Measurements from ENCODE around the gene TET1.
A peak's percentile ranks its signal among the peaks of the same experiment; 100 is the strongest.

Gene TET1

DNA sequence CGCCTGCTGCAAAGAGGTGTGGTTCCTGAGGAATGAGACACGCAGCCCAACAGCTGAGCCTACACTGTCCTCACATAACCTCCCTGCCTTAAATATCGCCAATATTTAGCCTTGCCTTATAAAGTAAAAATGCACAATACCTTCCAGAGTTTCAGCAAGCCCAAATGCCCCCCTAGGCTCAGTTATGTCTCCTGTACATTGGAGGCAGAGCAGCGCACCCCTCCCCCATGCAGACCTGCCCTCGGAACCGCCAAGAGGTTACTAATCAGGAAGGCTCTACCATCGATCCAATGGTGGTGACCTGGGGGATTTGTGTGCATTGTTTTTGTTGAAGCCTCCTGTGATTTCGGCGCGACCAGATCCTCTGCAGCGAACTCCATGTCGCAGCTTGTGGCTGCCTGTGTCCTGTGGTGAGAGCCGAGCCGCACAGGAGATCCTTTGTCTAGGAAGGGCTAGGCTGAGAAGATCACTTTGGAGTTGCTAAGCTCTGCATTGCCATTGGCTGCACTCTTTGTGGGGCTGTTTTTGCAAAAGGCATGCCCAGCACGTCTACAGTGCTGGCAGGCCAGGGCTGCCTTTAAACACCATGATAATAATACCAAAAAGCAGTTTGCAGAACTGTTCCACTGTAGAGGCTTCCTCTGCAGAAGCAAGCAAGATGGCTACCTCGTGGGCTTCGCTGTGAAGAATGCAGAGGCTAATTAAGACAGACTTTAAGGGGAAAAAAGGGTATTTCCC, 40.1 kb downstream of the TET1 start:
- peak overlapping the region in 1 of 2 experiments; percentile 58 for H3K27ac ChIP-seq (ENCODE audit: insufficient read depth in 1 of 2, low read depth in 1 of 2, low read length in 2 of 2, poor library complexity in 1 of 2, severe bottlenecking in 2 of 2)
- H3K4me1 ChIP-seq (ENCODE audit: control extremely low read depth in 1 of 4, control insufficient read depth in 4 of 4, insufficient read depth in 4 of 4, low read length in 3 of 4) = peaks cover 8 to 29% (median 20%) of the 10 kb centered on the region in 4 experiments
- POLR2A ChIA-PET = no interaction called here
- H3K9me3 ChIP-seq (ENCODE audit: control extremely low read depth in 1 of 5, control insufficient read depth in 4 of 5, insufficient read depth in 2 of 5, low read depth in 1 of 5, low read length in 4 of 5) = no peaks in the 10 kb centered on the region
- peak overlapping the region; percentile 39 to 93 (median 70) for H3K4me3 ChIP-seq (ENCODE audit: control insufficient read depth in 1 of 7, extremely low read depth in 1 of 7, insufficient read depth in 4 of 7, low read depth in 2 of 7, low read length in 6 of 7)
- H3K36me3 ChIP-seq (ENCODE audit: control insufficient read depth in 4 of 4, insufficient read depth in 4 of 4, low read length in 3 of 4) = peaks cover 0 to 2% (median 1%) of the 10 kb centered on the region in 4 experiments
- H3K27me3 ChIP-seq (replicated peaks in 2 of 5; ENCODE audit: control insufficient read depth in 4 of 5, insufficient read depth in 5 of 5, low read length in 4 of 5) = no peaks in the 10 kb centered on the region
- DNase-seq = peak; percentile 68 to 90 (median 85)
- WGBS (ENCODE audit: insufficient coverage) = 6% methylated on average over 17 of the region's 17 CpGs
- CTCF ChIA-PET = interaction anchor here (1.0 to 2.3 kb wide), 4 partner anchors 20 to 50 kb away, joined by 3 to 8 read pairs (median 4); partner anchors contain the start of gene TET1

DNA sequence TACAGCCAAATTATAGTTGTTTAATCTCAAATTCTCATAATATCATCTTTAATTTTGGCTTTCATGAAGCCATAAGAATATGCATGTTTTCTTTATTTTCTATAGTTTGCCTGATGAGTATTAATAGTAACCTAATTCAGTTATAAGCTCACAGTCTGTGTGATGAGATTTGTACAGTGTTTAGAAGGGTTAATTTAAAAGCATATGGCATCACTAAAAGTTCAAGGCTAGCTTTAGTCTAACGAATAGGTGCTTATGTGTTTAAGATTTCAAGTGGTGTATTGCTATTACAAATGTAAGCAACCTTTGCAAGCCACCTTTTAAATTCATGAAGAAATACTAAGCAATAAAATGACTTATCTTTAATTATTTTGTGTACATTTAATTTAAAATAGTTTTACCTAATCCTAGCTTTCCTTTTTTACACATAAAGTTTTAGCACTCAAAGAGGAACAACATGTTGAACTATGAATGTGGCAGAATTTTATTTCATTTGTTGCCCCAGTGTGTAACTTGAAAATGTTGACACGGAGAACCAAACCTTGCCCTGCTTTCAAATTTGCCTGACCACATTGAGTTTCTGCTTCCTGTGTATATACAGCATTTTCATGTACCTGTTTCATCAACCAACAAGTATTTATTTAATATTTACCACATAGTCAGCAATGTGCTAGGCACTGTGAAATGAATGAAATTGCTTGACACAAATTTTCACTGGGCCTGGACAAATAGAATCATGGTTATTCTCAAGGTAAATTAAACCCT, 41.5 kb downstream of the TET1 start:
- peak overlapping the region in 6 of 7 experiments; percentile 54 to 93 (median 73) for H3K4me3 ChIP-seq (ENCODE audit: control insufficient read depth in 1 of 7, extremely low read depth in 1 of 7, insufficient read depth in 4 of 7, low read depth in 2 of 7, low read length in 6 of 7)
- 38% methylated on average over 2 of the region's 2 CpGs for WGBS (ENCODE audit: insufficient coverage)
- ChIA-PET POLR2A (no interaction called here), CTCF (interaction anchor here (1.6 to 2.3 kb wide), 2 partner anchors 32 to 42 kb away, joined by 4 to 8 read pairs; partner anchors contain the start of gene TET1)
- H3K9me3 ChIP-seq (ENCODE audit: control extremely low read depth in 1 of 5, control insufficient read depth in 4 of 5, insufficient read depth in 2 of 5, low read depth in 1 of 5, low read length in 4 of 5) = no peaks in the 10 kb centered on the region
- DNase-seq = peak in 2 of 3 donors; percentile 6 to 9
- H3K36me3 ChIP-seq (ENCODE audit: control insufficient read depth in 4 of 4, insufficient read depth in 4 of 4, low read length in 3 of 4) = peaks cover 0 to 2% (median 1%) of the 10 kb centered on the region in 4 experiments
- H3K4me1 ChIP-seq (ENCODE audit: control extremely low read depth in 1 of 4, control insufficient read depth in 4 of 4, insufficient read depth in 4 of 4, low read length in 3 of 4) = peaks cover 8 to 29% (median 20%) of the 10 kb centered on the region in 4 experiments
- no peak overlapping the region for H3K27ac ChIP-seq (ENCODE audit: insufficient read depth in 1 of 2, low read depth in 1 of 2, low read length in 2 of 2, poor library complexity in 1 of 2, severe bottlenecking in 2 of 2)
- no peaks in the 10 kb centered on the region for H3K27me3 ChIP-seq (replicated peaks in 2 of 5; ENCODE audit: control insufficient read depth in 4 of 5, insufficient read depth in 5 of 5, low read length in 4 of 5)

DNA sequence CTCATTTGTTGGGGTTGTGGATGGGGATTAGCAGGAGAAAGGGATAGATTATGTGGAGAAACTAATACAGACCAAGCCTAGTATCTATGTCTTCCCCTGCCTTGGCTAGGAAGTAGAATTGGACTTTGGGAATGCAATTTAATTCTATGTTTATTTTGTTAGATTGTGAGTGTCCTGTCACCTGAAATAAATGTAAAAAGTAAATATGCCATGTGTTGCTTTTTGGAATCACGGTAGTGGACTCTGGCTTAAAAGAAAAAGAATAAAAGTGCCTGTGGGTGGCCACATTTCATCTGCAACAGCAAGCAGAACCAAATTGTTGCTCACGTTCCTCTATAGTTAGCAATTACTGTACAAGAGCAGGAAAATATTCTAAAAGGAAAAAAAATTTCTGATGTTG, 42.3 kb downstream of the TET1 start:
- POLR2A ChIA-PET = no interaction called here
- Histone ChIP-seq H3K4me1 (ENCODE audit: control extremely low read depth in 1 of 4, control insufficient read depth in 4 of 4, insufficient read depth in 4 of 4, low read length in 3 of 4) (peaks cover 8 to 29% (median 20%) of the 10 kb centered on the region in 4 experiments), H3K4me3 (ENCODE audit: control insufficient read depth in 1 of 7, extremely low read depth in 1 of 7, insufficient read depth in 4 of 7, low read depth in 2 of 7, low read length in 6 of 7) (peak overlapping the region in 1 of 7 experiments; percentile 21), H3K9me3 (ENCODE audit: control extremely low read depth in 1 of 5, control insufficient read depth in 4 of 5, insufficient read depth in 2 of 5, low read depth in 1 of 5, low read length in 4 of 5) (no peaks in the 10 kb centered on the region), H3K27ac (ENCODE audit: insufficient read depth in 1 of 2, low read depth in 1 of 2, low read length in 2 of 2, poor library complexity in 1 of 2, severe bottlenecking in 2 of 2) (no peak overlapping the region), H3K36me3 (ENCODE audit: control insufficient read depth in 4 of 4, insufficient read depth in 4 of 4, low read length in 3 of 4) (peaks cover 0 to 2% (median 1%) of the 10 kb centered on the region in 4 experiments), H3K27me3 (replicated peaks in 2 of 5; ENCODE audit: control insufficient read depth in 4 of 5, insufficient read depth in 5 of 5, low read length in 4 of 5) (no peaks in the 10 kb centered on the region)
- CTCF ChIA-PET = no interaction called here
- no peak for DNase-seq
- 100% methylated on average over 1 of the region's 2 CpGs for WGBS (ENCODE audit: insufficient coverage)

DNA sequence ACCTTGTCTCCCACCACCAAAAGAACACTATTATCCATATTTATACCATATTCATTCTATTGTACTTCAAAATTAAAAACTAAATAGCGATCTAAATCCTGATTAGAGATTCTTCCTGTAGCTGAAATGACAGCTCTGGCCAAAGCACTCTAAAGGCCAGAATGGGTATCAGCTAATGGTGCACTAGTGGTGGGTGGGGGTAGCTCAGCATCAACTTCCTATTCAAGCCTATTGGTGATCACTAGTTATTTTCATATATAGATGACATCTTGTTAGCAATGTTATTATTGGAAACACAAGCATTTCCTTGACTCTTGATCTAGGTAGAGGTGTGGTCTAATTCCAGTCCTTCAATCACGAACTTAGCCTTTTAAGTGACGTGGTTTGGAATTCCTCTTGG, 43.6 kb downstream of the TET1 start:
- ChIA-PET CTCF (interaction anchor here (1.0 kb wide), 1 partner anchor 55 kb away, joined by 4 read pairs; no protein-coding TSS in a partner anchor), POLR2A (no interaction called here)
- H3K36me3 ChIP-seq (ENCODE audit: control insufficient read depth in 4 of 4, insufficient read depth in 4 of 4, low read length in 3 of 4) = peaks cover 0 to 2% (median 1%) of the 10 kb centered on the region in 4 experiments
- no peak overlapping the region for H3K27ac ChIP-seq (ENCODE audit: insufficient read depth in 1 of 2, low read depth in 1 of 2, low read length in 2 of 2, poor library complexity in 1 of 2, severe bottlenecking in 2 of 2)
- WGBS (ENCODE audit: insufficient coverage) = 92% methylated on average over 2 of the region's 3 CpGs
- no peaks in the 10 kb centered on the region for H3K27me3 ChIP-seq (replicated peaks in 2 of 5; ENCODE audit: control insufficient read depth in 4 of 5, insufficient read depth in 5 of 5, low read length in 4 of 5)
- peaks cover 8 to 29% (median 20%) of the 10 kb centered on the region in 4 experiments for H3K4me1 ChIP-seq (ENCODE audit: control extremely low read depth in 1 of 4, control insufficient read depth in 4 of 4, insufficient read depth in 4 of 4, low read length in 3 of 4)
- peak in 2 of 3 donors; percentile 8 to 26 for DNase-seq
- H3K4me3 ChIP-seq (ENCODE audit: control insufficient read depth in 1 of 7, extremely low read depth in 1 of 7, insufficient read depth in 4 of 7, low read depth in 2 of 7, low read length in 6 of 7) = no peak overlapping the region
- H3K9me3 ChIP-seq (ENCODE audit: control extremely low read depth in 1 of 5, control insufficient read depth in 4 of 5, insufficient read depth in 2 of 5, low read depth in 1 of 5, low read length in 4 of 5) = no peaks in the 10 kb centered on the region

DNA sequence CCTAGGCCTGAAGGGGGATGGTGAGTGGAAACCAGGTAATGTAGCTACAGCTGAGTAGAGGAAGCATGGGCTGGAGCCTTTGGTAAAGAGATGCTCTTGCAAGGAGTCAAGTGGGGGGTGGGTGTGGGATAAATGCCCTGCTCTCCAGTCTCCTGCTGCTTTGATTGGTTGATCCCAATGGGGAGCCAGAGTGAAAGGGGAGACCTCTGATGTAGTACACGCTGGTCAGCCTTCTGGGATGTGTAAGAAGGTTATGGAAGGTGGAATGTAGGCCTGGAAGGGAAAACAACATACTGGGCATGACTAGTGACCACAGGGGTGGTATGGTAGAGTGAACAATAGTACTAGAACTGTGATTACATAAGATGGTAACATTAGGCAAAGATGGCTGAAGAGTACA, 44.3 kb downstream of the TET1 start:
- H3K27me3 ChIP-seq (replicated peaks in 2 of 5; ENCODE audit: control insufficient read depth in 4 of 5, insufficient read depth in 5 of 5, low read length in 4 of 5) = no peaks in the 10 kb centered on the region
- CTCF ChIA-PET = no interaction called here
- H3K4me3 ChIP-seq (ENCODE audit: control insufficient read depth in 1 of 7, extremely low read depth in 1 of 7, insufficient read depth in 4 of 7, low read depth in 2 of 7, low read length in 6 of 7) = no peak overlapping the region
- DNase-seq = no peak
- H3K4me1 ChIP-seq (ENCODE audit: control extremely low read depth in 1 of 4, control insufficient read depth in 4 of 4, insufficient read depth in 4 of 4, low read length in 3 of 4) = peaks cover 8 to 29% (median 20%) of the 10 kb centered on the region in 4 experiments
- H3K27ac ChIP-seq (ENCODE audit: insufficient read depth in 1 of 2, low read depth in 1 of 2, low read length in 2 of 2, poor library complexity in 1 of 2, severe bottlenecking in 2 of 2) = no peak overlapping the region
- peaks cover 0 to 2% (median 1%) of the 10 kb centered on the region in 4 experiments for H3K36me3 ChIP-seq (ENCODE audit: control insufficient read depth in 4 of 4, insufficient read depth in 4 of 4, low read length in 3 of 4)
- no peaks in the 10 kb centered on the region for H3K9me3 ChIP-seq (ENCODE audit: control extremely low read depth in 1 of 5, control insufficient read depth in 4 of 5, insufficient read depth in 2 of 5, low read depth in 1 of 5, low read length in 4 of 5)
- POLR2A ChIA-PET = no interaction called here
- no CpG with 5 or more reads among the region's 1 CpG for WGBS (ENCODE audit: insufficient coverage)

DNA sequence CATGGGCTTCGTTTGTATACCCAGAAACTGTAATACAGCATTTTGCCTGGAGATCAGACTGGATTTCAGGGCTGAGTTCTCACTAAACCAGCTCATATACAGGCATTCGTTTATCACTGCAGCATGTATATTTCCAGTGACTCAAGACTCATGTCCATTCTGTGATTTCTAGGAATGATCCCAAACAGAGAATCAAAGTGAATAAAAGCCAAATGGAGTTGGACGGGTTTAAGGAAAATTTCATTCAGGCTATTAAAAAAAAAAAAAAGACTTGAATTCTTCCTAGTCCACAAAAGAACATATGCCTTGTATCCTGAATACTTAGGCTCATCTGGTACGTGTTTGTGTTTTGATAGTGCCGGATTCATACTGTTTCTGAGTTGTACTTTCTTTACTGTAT, 46.8 kb downstream of the TET1 start:
- WGBS (ENCODE audit: insufficient coverage) = 100% methylated on average over 1 of the region's 5 CpGs

More for the DNA sequence above, 46.8 kb downstream of the TET1 start:
- Histone ChIP-seq H3K27ac (ENCODE audit: insufficient read depth in 1 of 2, low read depth in 1 of 2, low read length in 2 of 2, poor library complexity in 1 of 2, severe bottlenecking in 2 of 2) (no peak overlapping the region), H3K36me3 (ENCODE audit: control insufficient read depth in 4 of 4, insufficient read depth in 4 of 4, low read length in 3 of 4) (peaks cover 0 to 2% (median 1%) of the 10 kb centered on the region in 4 experiments), H3K27me3 (replicated peaks in 2 of 5; ENCODE audit: control insufficient read depth in 4 of 5, insufficient read depth in 5 of 5, low read length in 4 of 5) (no peaks in the 10 kb centered on the region), H3K9me3 (ENCODE audit: control extremely low read depth in 1 of 5, control insufficient read depth in 4 of 5, insufficient read depth in 2 of 5, low read depth in 1 of 5, low read length in 4 of 5) (no peaks in the 10 kb centered on the region), H3K4me3 (ENCODE audit: control insufficient read depth in 1 of 7, extremely low read depth in 1 of 7, insufficient read depth in 4 of 7, low read depth in 2 of 7, low read length in 6 of 7) (no peak overlapping the region), H3K4me1 (ENCODE audit: control extremely low read depth in 1 of 4, control insufficient read depth in 4 of 4, insufficient read depth in 4 of 4, low read length in 3 of 4) (peaks cover under 1 to 7% (median 4%) of the 10 kb centered on the region in 4 experiments)
- DNase-seq = no peak
- ChIA-PET POLR2A (no interaction called here), CTCF (interaction anchor here (0.7 kb wide), 1 partner anchor 53 kb away, joined by 3 read pairs; no protein-coding TSS in a partner anchor)

Measured in common myeloid progenitor, CD34-positive (primary cell).